GM19372 (cell line): ENCODE results near the gene GCK.
"Not testable (repeated sequence)": the region's sequence is repeated elsewhere in the genome, so short reads cannot be mapped to it uniquely, and the experiment has no call there.

Experiments used
- ATAC-seq: cut with Tn5 transposase; IDR thresholded peaks from one replicate; pipeline ENCODE4 v1.9.1; 2021; ENCODE audit warnings: mild to moderate bottlenecking, low read depth, moderate library complexity; ENCODE audit not compliant: unreplicated experiment

GCK gene

GRCh38 chr7:44210107-44210506 is 20.9 kb upstream of the GCK start:
- no peak for ATAC-seq

- no peak for ATAC-seq
These were observed 18.8 kb upstream of the GCK start for GRCh38 chr7:44208085-44208484.

- no peak for ATAC-seq
These were observed 16.8 kb upstream of the GCK start for GRCh38 chr7:44206008-44206407.

GRCh38 chr7:44201813-44202212 is 12.6 kb upstream of the GCK start:
- ATAC-seq: no peak

GRCh38 chr7:44200699-44201461 is 11.6 kb upstream of the GCK start, which contains the start of gene YKT6:
YKT6 (plus strand) TSS chr7:44200978; CDS start chr7:44201136, 158 bp downstream.
- ATAC-seq: peak; percentile 99

GRCh38 chr7:44200163-44200562 is 10.9 kb upstream of the GCK start:
- ATAC-seq: not testable (repeated sequence)

GRCh38 chr7:44197474-44197873 is 8.2 kb upstream of the GCK start:
- no peak for ATAC-seq

GRCh38 chr7:44196450-44196872 is 7.2 kb upstream of the GCK start:
- ATAC-seq: no peak

GRCh38 chr7:44195889-44196288 is 6.7 kb upstream of the GCK start:
- ATAC-seq: no peak

- ATAC-seq: no peak
These were observed 5.4 kb upstream of the GCK start for GRCh38 chr7:44194562-44195145.

- ATAC-seq: no peak
These were observed 4.8 kb upstream of the GCK start for GRCh38 chr7:44194069-44194468.

- ATAC-seq: no peak
These were observed 4.0 kb upstream of the GCK start for GRCh38 chr7:44193011-44193802.

GRCh38 chr7:44191171-44191570 is 1.9 kb upstream of the GCK start:
- ATAC-seq: no peak

GRCh38 chr7:44189993-44190872 is 994 bp upstream of the GCK start:
- no peak for ATAC-seq

- ATAC-seq: no peak
These were observed 586 bp downstream of the GCK start for GRCh38 chr7:44188480-44189225.

- ATAC-seq: no peak
These were observed 1.4 kb downstream of the GCK start for GRCh38 chr7:44187636-44188416.

GRCh38 chr7:44186736-44187135 is 2.5 kb downstream of the GCK start:
- no peak for ATAC-seq

GRCh38 chr7:44185729-44186128 is 3.5 kb downstream of the GCK start:
- no peak for ATAC-seq

- ATAC-seq: no peak
These were observed 4.3 kb downstream of the GCK start for GRCh38 chr7:44184873-44185446.
